ENCODE data around the gene GJB3.
"Not testable (repeated sequence)": the region's sequence is repeated elsewhere in the genome, so short reads cannot be mapped to it uniquely, and the experiment has no call there.

Gene GJB3

DNA sequence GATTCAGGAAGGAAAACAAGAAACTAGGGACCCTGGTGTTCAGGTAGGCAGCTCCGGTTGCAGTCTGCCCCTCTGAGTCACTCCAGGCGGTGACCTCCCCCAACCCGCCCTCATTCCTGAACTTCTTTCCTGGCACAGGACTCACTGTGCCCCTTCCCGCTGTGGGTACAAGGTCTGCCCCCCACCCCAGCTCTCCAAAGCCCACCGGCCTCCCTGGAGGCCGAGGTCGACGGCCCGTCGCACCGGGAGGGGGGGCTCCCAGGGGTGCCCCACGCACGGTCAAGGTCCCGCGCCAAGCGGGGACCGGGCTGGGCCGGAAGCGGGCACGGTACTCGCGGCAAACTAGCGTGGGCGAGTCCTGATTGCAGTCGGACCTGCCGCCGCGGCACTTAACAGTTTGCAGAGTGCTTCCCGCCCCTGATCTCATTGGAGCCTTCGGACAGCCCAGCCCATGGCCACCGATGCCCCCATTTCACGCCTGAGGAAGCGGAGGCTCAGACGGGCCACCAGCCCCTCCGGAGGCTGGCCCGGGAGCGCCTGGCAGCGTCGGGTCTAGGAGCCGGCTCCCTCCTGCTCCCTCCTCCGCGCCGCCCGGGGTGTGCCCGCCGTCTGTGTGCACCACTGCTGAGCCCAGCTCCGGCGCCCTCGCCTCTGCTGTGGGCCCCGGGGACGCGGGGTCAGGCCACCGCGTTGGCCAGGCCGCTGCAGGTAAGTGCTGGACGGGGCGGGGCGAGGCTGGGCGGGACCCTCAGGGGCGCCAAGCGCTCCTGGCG lies at the start of gene GJB3:
Gene GJB3, plus strand, starts transcription at position 144 of the 773 bp plus-strand sequence. CDS start 3,549 bp downstream, outside the sequence.
- FAIRE-seq = no peak

DNA sequence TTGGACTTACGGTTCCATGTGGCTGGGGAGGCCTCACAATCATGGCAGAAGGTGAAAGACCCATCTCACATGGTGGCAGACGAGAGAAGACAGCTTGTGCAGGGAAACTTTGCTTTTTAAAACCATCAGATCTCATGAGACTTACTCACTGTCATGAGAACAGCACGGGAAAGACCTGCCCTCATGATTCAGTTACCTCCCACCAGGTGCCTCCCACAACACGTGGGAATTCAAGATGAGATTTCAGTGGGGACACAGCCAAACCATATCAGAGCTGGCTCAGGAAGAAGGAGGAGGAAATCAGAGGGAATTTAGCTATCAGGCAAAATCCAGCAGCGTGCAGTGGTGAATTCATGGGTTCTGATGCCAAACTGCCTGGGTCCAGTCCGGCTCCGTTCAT lies 48.2 kb upstream of the GJB3 start:
- not testable (repeated sequence) for FAIRE-seq

DNA sequence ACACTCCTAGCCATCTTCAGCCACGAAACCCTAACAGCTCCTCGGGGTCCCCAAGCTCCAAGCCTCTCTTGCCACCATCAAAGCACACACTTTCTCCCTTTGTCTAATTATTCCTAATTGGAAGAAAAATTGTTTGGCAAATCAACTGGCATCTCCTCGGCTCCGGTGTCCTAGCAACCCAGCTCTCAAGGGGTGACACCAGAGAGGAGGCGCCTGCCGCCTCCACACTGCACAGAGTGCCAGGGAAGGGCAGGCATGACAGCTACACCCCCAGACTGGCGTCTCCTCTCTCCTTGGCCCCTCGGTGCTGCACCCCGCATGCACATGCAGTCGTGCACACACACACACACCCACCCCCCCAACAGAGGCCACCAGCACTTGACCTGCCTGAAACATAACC lies 44.3 kb upstream of the GJB3 start:
- no peak for FAIRE-seq

DNA sequence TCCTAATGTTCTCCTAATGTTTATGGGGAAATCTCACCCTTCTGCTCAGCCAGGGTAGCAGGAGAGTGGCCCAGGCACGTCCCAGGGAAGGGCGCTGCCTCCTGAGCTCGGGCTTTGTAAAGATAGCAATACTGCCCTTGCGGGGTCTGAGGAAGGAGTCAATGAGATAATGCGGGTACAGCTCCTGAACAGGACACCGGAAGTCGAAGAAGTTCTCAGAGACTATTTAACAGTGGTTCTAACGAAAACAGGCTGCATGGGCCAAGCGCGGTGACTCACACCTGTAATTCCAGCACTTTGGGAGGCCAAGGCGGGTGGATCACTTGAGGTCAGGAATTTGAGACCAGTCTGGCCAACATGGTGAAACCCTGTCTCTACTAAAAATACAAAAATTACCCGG lies 43.8 kb upstream of the GJB3 start:
- FAIRE-seq = not testable (repeated sequence)

DNA sequence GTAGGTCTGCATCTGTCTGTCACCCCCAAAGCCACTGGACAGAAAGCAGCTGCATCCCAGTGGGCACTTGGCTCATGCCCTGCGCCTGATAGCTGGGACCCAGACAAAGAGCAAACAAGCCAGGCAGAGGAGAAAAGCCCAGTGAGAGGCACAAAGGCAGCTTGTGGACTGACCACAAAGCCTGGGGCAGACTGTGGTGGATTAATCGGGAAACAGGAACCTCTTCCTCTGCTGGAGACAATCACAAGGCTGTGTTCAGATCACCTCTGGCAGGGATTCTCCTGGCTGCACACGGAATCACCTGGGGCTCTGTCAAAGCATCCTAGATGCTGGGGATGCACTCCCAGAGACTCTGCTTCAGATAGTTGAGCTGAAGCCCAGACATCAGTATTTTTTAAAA lies 41.4 kb upstream of the GJB3 start:
- no peak for FAIRE-seq

DNA sequence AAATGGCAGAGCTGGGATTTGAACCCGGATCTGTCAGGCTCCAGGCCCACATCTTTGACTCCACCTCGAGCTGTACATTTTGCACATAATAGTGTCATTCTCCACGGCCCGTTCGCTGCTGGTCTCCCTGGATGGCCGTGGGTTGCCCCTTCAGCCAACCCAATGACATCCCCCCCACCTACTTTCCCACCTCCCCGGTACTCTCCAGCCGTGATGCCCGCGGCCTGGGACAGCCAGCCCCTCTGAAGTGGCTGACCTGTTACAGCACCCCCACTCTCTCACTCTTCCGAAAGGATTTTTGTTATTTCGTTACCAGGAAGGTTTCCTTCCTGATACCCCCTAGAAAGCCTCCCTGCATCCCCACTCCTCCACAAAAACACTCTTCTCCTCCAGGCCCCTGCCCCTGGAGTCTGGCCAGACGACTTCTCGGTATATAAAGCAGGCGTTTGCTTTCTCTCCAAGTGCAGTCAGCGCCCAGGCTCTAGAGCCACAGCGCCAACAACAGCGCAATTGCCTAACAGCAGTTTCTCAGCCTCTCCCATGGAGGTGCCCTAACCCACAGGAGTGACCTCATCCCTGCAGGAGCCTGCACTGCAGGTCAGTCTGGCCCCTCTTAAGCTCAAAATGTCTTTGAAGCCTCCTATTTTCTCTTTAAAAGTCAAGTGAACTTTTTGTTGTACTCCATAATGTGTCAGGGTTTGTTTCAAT lies 40.7 kb upstream of the GJB3 start:
- no peak for FAIRE-seq

DNA sequence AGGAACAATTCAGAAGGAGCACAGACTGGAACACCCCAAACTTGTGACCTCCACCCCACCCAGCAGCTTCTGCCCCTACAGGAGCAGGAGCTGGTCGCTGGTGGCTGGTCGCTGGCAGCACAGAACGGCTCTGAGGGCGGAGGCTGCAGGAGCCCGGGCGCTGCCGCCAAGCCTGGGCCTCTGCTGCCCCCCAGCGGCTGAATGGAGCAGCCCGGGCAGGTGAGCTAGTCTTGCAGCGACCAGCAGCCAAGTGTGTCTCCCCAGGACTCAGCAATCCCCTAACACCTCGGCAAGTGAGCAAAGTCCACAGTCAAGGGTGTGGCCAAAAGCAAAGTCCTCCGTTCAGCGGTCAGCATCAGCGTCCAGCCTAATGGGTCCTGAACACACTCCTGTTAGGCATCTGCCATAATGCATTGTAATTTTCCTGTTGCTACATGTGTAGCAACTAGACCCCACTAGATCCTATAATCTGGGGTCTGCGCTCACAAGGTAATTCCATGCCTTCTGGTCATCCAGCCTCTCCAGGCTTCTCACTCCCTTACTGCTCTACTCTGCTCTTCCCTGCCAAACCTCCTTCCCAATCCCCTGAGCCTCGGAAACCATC lies 38.2 kb upstream of the GJB3 start:
- no peak for FAIRE-seq

DNA sequence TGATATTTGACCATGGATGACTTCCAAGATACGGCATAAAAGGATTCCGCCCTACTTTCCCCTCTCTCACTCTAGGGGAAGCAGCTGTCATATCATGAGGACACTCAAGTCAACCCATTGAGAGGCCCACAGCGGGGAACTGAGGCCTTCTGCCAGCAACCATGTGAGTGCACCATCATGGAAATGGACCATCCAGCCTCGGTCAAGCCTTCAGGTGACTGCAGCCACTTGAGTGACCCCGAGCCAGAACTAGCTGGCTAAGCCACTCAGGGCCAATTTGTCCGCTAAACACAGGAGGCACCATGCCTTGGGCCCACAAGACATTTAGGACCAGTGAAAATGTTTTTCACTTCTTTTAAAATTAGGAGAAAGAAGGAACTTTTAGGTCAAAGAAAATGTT lies 37.2 kb upstream of the GJB3 start:
- no peak for FAIRE-seq

DNA sequence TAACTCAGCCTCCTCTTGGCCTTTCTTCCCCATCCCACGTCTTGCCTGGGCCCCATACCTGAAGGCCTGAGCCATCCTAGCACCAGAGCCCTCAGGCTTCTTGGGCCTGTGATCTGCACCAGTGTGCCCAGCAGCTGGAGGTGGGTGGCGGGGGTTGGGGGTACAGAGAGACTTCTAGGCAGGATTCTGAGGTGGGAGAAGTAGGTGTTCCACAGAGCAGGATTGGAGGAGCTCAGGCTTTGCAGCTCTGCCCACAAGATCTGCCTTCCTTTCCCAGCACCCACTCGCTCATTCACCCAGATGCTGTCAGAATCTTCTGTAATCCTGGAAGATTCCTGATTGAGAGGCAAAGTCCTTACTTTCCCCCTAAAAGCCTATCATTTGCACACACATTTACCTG lies 36.2 kb upstream of the GJB3 start:
- FAIRE-seq = no peak

DNA sequence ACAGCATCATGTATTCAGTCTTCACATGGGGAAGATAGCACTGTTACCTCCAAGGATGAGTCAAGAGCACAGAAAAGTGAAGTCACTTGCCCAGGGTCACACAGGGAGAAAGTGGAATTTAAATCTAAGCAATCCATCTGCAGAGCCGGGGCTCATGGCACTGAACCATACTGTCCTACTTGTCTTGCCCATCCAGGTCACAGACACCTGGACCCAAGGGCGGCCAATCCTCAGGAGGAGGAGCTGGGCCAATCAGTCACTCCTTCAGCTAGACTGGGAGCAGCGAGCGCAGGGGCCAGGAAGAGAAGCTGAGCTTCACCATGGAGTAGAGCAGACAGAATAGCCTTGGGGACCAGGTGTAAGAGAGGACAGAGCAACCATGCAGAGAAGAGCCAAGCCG lies 35.3 kb upstream of the GJB3 start:
- FAIRE-seq = no peak

DNA sequence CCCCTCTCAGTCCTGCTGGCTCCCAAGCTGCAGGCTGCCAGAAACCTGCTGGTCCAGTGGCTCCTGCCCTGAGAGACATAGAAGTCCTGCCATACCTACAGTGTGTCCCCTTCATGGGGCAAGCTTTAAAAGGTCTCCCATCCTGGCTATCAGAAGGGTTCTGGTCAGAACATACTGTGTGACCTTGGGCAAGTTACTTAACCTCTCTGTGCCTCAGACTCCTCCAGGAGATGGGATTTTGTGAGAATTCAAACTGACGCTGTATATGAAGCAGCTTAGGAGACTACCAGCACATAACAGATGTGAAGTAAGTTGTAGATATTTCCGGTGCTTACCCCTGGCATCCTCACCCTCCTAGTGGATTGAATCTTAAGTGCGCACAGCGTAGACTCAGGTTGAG lies 34.9 kb upstream of the GJB3 start:
- no peak for FAIRE-seq

DNA sequence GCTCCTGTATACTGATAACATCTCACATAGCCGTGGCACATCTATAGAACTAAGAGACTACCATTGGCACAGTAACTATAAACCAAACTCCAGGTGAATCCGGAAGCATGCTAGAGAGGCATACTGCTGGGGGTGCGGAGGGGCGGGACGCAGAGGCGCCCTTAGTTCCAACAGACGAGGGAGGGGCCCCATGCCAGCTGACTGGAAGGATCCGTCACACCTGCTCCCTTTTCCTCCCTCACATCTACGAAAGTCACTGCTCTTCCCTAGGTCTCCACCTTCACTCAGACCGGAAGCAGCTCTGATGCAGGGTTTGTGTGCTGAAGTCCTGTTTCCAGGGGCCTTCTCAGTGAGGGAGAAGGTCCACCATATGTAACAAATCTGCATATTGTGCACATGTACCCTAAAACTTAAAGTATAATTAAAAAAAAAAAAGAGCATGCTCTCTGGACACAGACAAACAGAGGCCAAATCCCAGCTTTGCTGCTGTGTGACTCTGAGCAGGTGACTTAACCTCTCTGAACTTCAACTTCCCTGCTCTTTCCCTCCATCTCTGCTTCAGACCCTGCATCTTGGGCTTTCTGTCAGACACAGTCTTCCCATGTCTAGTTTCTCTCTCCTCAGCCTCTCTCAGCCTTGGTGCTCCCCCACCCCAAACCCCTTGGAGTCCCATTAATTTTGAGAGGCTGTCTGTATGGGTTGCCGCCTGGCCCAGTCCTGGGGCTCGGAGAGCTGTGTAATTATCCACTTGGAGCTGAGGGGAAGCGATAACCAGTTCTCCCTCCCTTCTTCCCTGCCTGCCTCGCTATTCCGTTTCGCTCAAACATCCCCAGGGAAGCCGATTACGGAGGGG lies 34.0 kb upstream of the GJB3 start:
- no peak for FAIRE-seq

DNA sequence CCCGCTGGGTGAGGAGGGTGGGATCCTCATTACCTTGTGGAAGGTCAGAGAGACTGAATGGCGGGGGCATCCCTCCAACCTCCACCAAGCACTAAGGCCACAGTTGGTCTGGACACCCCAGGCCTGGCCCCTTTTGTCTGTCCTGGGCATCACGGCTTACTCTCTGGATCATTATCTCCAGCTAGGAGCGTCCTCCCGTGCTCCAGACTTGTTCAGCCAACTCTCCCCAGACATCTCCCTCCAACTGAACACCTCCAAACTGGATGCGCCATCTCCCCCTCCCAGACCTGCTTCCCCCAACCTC lies 33.4 kb upstream of the GJB3 start:
- no peak for FAIRE-seq

DNA sequence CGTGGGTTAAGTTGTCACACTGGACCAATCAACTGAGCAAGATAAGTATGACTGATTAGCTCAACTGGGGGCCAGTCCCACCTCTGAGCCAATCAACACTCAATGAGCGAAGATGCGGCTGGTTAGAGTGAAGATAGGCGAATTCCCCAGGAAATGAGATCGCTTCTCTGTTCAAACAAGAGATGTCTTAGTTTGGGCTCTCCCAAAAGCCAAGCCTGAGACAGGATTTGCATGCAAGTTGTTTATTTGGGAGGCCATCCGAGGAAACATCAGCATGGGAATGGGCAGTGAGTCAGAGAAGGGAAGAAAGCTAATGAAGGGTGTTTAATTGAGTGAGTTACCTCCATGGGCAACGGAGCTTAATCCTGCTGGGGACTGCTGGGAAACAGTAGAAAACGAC lies 31.0 kb upstream of the GJB3 start:
- FAIRE-seq = no peak

DNA sequence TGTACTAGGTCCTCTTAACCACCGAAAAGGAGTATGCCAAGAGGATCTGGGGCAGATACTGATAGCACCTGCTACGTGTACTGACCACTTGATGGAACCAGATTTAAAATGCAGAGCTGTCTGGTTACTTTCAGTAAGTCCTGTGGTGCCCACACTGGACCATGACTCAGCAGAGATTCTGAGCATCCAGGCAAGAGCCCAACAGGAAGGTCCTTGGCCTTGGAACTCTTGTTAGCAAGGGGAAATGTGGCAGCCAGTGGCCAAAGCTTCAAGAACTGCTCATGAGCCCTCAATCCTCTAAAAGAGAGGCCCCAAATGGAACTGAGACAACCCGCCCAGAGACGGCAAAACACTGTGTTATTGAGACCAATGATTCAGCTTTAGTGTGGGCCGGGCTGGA lies 30.4 kb upstream of the GJB3 start:
- no peak for FAIRE-seq

DNA sequence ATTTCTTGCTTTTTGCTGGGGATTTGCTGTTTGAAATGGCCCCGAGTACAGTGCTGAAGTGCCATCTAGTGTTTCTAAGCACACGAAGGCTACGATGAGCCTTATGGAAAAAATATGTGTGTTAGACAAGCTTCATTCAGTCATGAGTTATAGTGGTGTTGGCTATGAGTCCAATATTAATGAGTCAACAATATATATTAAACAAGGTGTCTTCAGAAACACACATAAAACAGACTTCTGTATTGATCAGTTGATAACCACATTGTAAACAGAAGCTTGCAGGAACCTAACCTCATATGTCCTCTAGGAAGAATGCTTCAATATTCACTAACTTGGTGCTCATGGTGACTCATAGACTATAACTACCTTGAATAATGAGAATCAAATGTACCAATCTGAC lies 27.9 kb upstream of the GJB3 start:
- no peak for FAIRE-seq

DNA sequence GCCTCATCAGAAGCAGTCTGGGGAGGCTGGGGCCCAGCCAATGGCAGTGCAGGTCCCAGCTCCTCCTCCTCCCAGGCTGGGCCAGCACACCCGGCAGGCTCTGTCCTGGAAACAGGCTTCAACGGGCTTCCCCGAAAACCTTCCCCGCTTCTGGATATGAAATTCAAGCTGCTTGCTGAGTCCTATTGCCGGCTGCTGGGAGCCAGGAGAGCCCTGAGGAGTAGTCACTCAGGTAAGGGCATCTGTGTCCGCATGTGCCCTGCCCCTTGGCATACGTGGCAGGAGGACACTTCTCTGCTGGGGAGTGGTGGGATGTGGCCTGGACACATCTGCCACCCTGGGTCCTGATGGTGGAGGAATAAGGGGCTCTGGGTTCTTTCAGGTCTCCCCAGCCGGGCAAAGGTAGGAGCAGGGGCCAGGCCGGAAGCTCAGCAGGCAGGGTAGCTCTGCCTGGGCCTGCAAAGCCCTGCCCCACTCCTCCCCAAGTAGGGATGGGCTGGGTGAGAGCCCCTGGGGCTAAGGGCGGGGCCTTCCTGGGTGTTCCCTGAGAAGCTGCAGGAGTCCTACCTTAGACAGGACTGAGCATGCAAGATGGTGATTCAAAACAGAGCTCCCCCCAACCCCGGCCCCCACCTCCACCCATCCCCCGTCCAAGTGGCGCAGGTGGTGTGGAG lies 25.9 kb upstream of the GJB3 start, which contains the start of gene GJB5:
Gene GJB5, plus strand, starts transcription at position 84 of the 674 bp plus-strand sequence. CDS start 2,284 bp downstream, outside the sequence.
- FAIRE-seq = no peak

DNA sequence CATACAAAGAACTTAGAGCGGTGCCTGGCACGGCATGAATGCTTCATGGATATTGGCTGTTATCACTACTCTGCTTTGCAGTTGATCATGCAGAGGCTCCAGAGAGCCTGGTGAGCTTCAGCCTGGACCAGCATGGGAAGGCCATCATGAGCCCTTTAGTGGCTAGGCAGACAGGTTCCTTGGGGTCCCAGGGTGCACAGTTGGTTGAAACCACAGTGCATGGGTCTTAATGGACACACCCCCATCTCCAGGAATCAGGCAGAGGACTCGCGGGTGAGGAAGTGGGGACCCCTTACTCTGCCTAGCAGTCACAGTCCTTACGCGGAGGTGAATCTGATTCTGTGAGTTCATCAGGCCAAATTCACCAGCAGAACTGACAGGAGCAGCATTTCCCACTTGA lies 25.1 kb upstream of the GJB3 start:
- FAIRE-seq = no peak

DNA sequence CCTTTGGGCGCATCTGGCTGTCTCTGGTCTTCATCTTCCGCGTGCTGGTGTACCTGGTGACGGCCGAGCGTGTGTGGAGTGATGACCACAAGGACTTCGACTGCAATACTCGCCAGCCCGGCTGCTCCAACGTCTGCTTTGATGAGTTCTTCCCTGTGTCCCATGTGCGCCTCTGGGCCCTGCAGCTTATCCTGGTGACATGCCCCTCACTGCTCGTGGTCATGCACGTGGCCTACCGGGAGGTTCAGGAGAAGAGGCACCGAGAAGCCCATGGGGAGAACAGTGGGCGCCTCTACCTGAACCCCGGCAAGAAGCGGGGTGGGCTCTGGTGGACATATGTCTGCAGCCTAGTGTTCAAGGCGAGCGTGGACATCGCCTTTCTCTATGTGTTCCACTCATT lies 23.6 kb upstream of the GJB3 start:
- FAIRE-seq = no peak

DNA sequence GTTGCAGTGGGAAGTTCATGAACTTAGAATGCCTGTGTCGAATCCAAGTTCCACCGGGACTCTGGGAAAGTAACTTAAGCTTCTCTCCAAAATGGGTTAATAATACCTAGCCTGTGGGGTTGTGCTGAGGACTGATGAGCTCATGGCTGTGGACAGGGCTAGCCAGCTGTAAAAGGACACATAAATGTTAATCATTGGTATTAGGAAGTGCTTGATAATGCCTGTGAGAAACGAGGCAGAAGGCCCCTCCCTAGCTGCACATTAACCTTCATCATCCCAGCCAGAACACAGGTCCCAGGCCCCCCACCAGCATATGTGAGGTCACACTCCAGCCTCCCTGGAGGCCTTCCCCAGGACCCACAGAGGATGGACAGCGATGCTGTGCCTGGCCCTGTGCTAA lies 22.3 kb upstream of the GJB3 start:
- no peak for FAIRE-seq

DNA sequence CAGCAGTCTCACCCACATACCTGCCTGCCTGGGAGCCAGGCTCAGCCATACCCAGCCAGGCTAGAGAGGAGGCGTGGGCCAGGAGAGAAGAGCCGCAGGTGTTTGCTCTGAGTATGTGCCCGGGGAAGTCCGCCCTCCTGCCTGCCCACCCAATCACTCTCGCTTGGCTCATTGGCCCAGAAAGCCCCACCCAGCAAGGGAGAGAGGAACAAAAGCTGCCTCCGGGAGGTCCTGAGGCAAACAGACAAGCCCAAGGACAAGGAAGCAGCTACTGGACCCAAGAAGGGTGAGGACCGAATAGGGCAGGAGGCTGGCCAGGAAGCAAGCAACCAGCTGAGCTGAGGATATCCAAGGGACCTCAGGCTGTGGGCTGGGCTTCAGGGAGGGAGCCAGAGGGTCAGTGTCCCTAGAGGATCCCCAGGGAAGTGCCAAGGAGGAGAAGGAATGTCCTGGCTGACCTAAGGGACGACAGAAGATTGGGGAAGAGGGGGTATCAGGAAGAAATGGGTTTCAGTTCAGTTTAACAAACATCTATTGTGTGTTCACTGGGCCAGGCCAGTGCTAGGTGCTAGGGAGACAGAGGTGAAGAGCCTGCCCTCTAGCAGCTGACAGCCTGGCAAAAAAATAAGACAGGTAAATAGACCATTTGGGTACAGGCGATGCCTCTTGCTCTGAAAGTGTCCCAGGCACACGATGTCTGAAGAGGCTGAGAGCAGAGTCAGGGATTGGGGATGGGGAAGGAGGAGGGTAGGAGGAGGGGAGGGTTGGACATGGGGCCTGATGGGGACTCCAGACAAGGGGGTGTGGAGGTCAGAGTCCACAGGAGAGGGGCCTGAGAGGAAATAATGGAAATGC lies 21.3 kb upstream of the GJB3 start, which contains the start of gene GJB4:
Gene GJB4, plus strand, starts transcription at position 238 of the 855 bp plus-strand sequence. CDS start 1,515 bp downstream, outside the sequence.
- no peak for FAIRE-seq
